Keratinocyte (primary cell): ENCODE data around the gene PICALM. TPM values are rescaled to one million over a fixed set of nuclear protein-coding genes. Genes with fewer than 3 reads are reported as not detected.

Experiments
- DNase-seq: peaks from one replicate; pipeline ENCODE4 v3.0.0-alpha.2; 2011; ENCODE audit warnings: low read depth, missing footprints, low spot score
- FAIRE-seq: peaks from 2 replicates; lab custom pipeline; 2011; peaks lifted over from hg19 to GRCh38; lab: Jason Lieb, UNC
- H2AFZ ChIP-seq: 2 replicates; pipeline ENCODE4 v1.6.0; 2012; ENCODE audit warnings: low read length, control low read depth, inconsistent platforms; ENCODE audit not compliant: control insufficient read depth
- H3K27ac ChIP-seq: 2 replicates; pipeline ENCODE4 v1.5.1; 2011; ENCODE audit warnings: low read length; ENCODE audit not compliant: control insufficient read depth, insufficient read depth
- H3K27me3 ChIP-seq: 3 replicates; pipeline ENCODE4 v1.6.0; 2011; ENCODE audit warnings: low read length; ENCODE audit not compliant: control insufficient read depth, insufficient read depth; ENCODE audit errors: extremely low read depth
- H3K36me3 ChIP-seq, 2 experiments: 2 replicates in 1 of 2; 3 replicates in 1 of 2; pipeline ENCODE4 v1.5.1; 2011; ENCODE audit warnings: low read length in 2 of 2, mild to moderate bottlenecking in 1 of 2; ENCODE audit not compliant: control insufficient read depth in 2 of 2, insufficient read depth in 2 of 2; ENCODE audit errors: extremely low read depth in 1 of 2
- H3K4me1 ChIP-seq: 3 replicates; pipeline ENCODE4 v1.5.1; 2011; ENCODE audit warnings: low read length; ENCODE audit not compliant: control insufficient read depth, insufficient read depth; ENCODE audit errors: extremely low read depth
- H3K4me2 ChIP-seq: 3 replicates; pipeline ENCODE4 v1.6.0; 2011; ENCODE audit warnings: low read depth, low read length; ENCODE audit not compliant: control insufficient read depth, insufficient read depth; ENCODE audit errors: extremely low read depth
- H3K4me3 ChIP-seq, 3 experiments: fragments of 200-600 bp in 1 of 3; sonication (generic) in 1 of 3; 2 replicates in 2 of 3; 3 replicates in 1 of 3; pipeline ENCODE4 v1.5.1; 2011 to 2016; ENCODE audit warnings: low read length in 3 of 3, mild to moderate bottlenecking in 3 of 3, control low read depth in 2 of 3, inconsistent platforms in 1 of 3, low read depth in 1 of 3, mixed read lengths in 1 of 3, mixed run types in 1 of 3, moderate library complexity in 1 of 3; ENCODE audit not compliant: control insufficient read depth in 2 of 3, insufficient read depth in 2 of 3; ENCODE audit errors: extremely low read depth in 1 of 3
- H3K79me2 ChIP-seq: 2 replicates; pipeline ENCODE4 v1.6.0; 2012; ENCODE audit warnings: low read length; ENCODE audit not compliant: control insufficient read depth, insufficient read depth
- H3K9ac ChIP-seq: 3 replicates; pipeline ENCODE4 v1.6.0; 2011; ENCODE audit warnings: low read length; ENCODE audit not compliant: control insufficient read depth, insufficient read depth; ENCODE audit errors: extremely low read depth
- H3K9me1 ChIP-seq: 3 replicates; pipeline ENCODE4 v1.6.0; 2011; ENCODE audit warnings: low read length; ENCODE audit not compliant: control insufficient read depth, insufficient read depth; ENCODE audit errors: extremely low read depth
- H3K9me3 ChIP-seq: 2 replicates; pipeline ENCODE4 v1.5.1; 2012; ENCODE audit warnings: low read depth, low read length; ENCODE audit not compliant: control insufficient read depth
- H4K20me1 ChIP-seq: 3 replicates; pipeline ENCODE4 v1.6.0; 2011; ENCODE audit warnings: low read length; ENCODE audit not compliant: control insufficient read depth, insufficient read depth; ENCODE audit errors: extremely low read depth
- EZH2 ChIP-seq: IDR thresholded peaks from one replicate; pipeline ENCODE4 v1.6.1; 2012; ENCODE audit warnings: inconsistent platforms, mild to moderate bottlenecking, low read length, moderate library complexity
- dilution Hi-C: fragments of 300-500 bp; cut with MboI; formaldehyde crosslinking; loops from one replicate; pipeline ENCODE4 v1.7.0; 2020; ENCODE audit warnings: low sequenced_read_pairs; ENCODE audit not compliant: extremely low pct_ligation_motif_present
- polyA plus RNA-seq, 5 experiments: library from polyadenylated mRNA; depleted of rRNA in 3 of 5; stranded (reverse) in 3 of 5; stranded (forward) in 1 of 5; unstranded in 1 of 5; fragments of >200 nt; gene quantifications; 1 replicate in 1 of 5; 2 replicates in 3 of 5; 3 replicates in 1 of 5; pipeline versions ENCODE4 v1.2.1 to v1.2.3, GENCODE V29; 2011 to 2012; ENCODE audit warnings: missing spikeins in 2 of 5, low read depth in 1 of 5, low replicate concordance in 1 of 5
- TF ChIP-seq, protein P1 (sequence below), 3 experiments: IDR thresholded peaks in 1 of 3; conservative IDR thresholded peaks in 1 of 3; optimal IDR thresholded peaks in 1 of 3; 2 replicates in 2 of 3; 3 replicates in 1 of 3; pipeline versions ENCODE3 to v1.5.1; 2011; ENCODE audit warnings: low read length in 3 of 3, mild to moderate bottlenecking in 3 of 3, moderate library complexity in 2 of 3, control low read depth in 1 of 3, inconsistent platforms in 1 of 3; ENCODE audit not compliant: insufficient read depth in 2 of 3; ENCODE audit errors: extremely low read depth in 1 of 3

The PICALM gene
- polyA plus RNA-seq, 1 donor (not counting 4 experiments of a cell fraction or from before 2014, with no cell fraction given) = 293 TPM

DNA sequence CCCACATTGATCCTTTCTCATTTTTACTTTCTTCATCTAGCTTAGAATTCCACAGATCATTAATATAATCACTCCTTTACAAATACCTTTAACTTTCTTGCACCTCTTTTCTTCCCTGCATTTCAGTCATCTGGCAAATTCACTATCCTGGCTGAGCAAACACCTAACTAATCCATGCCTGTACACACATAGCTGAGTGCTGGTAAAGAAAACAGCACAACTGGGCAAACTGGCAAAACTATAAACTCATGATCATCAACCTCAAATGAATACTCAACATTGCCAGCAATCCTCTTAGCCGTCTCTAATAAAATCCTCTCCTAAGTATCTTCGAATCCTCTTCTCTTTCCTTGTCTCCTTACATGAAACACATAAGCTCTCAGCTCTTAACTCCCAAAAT is 52.4 kb downstream of the PICALM start:
- dilution Hi-C loops = no loop called here

DNA sequence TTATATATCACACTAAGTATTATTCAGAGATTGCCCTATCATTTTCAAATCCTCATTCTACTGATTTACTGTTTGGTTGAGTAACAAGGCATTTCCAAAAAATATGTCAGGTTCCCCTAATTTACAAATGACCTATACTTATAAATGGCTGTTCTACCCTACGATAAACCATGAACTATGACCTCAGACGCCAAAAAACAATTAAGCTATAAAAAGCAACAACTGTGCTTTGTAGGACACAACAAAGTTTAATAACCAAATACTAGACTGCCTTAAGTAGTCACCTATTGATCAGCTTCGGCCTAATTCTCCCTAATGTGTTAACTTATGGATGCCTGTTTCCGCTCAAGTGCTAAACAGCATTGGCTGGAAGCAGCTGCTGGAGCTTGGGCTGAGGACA is 53.2 kb downstream of the PICALM start:
- Histone ChIP-seq H3K9me3 (no peaks in the 10 kb centered on the region), H2AFZ (no peak overlapping the region), H3K9ac (no peak overlapping the region), H3K27me3 (no peaks in the 10 kb centered on the region), H3K4me2 (no peak overlapping the region), H3K9me1 (no peaks in the 10 kb centered on the region), H3K36me3 (peaks cover 4 to 16% of the 10 kb centered on the region in 2 experiments), H4K20me1 (no peaks in the 10 kb centered on the region), H3K27ac (no peak overlapping the region), H3K4me3 (no peak overlapping the region), H3K79me2 (peaks cover 36% of the 10 kb centered on the region), H3K4me1 (no peaks in the 10 kb centered on the region)
- dilution Hi-C loops = no loop called here
- FAIRE-seq (no peak), DNase-seq (no peak)
- TF ChIP-seq, protein P1, sequence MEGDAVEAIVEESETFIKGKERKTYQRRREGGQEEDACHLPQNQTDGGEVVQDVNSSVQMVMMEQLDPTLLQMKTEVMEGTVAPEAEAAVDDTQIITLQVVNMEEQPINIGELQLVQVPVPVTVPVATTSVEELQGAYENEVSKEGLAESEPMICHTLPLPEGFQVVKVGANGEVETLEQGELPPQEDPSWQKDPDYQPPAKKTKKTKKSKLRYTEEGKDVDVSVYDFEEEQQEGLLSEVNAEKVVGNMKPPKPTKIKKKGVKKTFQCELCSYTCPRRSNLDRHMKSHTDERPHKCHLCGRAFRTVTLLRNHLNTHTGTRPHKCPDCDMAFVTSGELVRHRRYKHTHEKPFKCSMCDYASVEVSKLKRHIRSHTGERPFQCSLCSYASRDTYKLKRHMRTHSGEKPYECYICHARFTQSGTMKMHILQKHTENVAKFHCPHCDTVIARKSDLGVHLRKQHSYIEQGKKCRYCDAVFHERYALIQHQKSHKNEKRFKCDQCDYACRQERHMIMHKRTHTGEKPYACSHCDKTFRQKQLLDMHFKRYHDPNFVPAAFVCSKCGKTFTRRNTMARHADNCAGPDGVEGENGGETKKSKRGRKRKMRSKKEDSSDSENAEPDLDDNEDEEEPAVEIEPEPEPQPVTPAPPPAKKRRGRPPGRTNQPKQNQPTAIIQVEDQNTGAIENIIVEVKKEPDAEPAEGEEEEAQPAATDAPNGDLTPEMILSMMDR (optimal IDR thresholded peaks at IDR 0.05 in 1 of 3, IDR thresholded peaks at IDR 0.05 in 1 of 3, conservative IDR thresholded peaks at IDR 0.05 in 1 of 3; ENCODE audit: extremely low read depth in 1 of 3, insufficient read depth in 2 of 3, low read length in 3 of 3) = no peak
- no peak for TF ChIP-seq EZH2

More for the DNA sequence above, 52.4 kb downstream of the PICALM start:
- FAIRE-seq = no peak
- Histone ChIP-seq H3K79me2 (peaks cover 42% of the 10 kb centered on the region), H3K27me3 (no peaks in the 10 kb centered on the region), H3K9me1 (no peaks in the 10 kb centered on the region), H3K27ac (no peak overlapping the region), H4K20me1 (no peaks in the 10 kb centered on the region), H3K4me1 (no peaks in the 10 kb centered on the region), H3K9ac (no peak overlapping the region), H3K4me3 (no peak overlapping the region), H3K9me3 (no peaks in the 10 kb centered on the region), H3K36me3 (peaks cover 7 to 16% of the 10 kb centered on the region in 2 experiments), H3K4me2 (no peak overlapping the region), H2AFZ (no peak overlapping the region)
- TF ChIP-seq, protein P1 (optimal IDR thresholded peaks at IDR 0.05 in 1 of 3, IDR thresholded peaks at IDR 0.05 in 1 of 3, conservative IDR thresholded peaks at IDR 0.05 in 1 of 3; ENCODE audit: extremely low read depth in 1 of 3, insufficient read depth in 2 of 3, low read length in 3 of 3) = no peak
- no peak for TF ChIP-seq EZH2
- no peak for DNase-seq
